Breast epithelium (tissue), 4 donors: ENCODE results near the gene TRIM59. TPM values are rescaled to one million over a fixed set of nuclear protein-coding genes. Genes with fewer than 3 reads are reported as not detected.
A peak's percentile ranks its signal among the peaks of the same experiment; 100 is the strongest.

Experiments used
- DNase-seq, 2 donors: peaks; one replicate each; pipeline ENCODE4 v3.0.0-alpha.2; 2019; ENCODE audit warnings: low spot score in 2 of 2
- H3K27ac ChIP-seq, 2 donors: fragments of 200-600 bp; sonication (generic) in 1 of 2; one replicate each; pipeline ENCODE4 v1.5.1; 2016 to 2019; ENCODE audit warnings: mild to moderate bottlenecking in 1 of 2
- H3K27me3 ChIP-seq, 2 donors: fragments of 200-600 bp; sonication (generic) in 1 of 2; one replicate each; pipeline versions ENCODE4 v1.5.1 to v1.6.0; 2017 to 2019; ENCODE audit warnings: control low read depth in 1 of 2, mild to moderate bottlenecking in 1 of 2
- H3K36me3 ChIP-seq: fragments of 200-600 bp; one replicate; pipeline ENCODE4 v1.5.1; 2019
- H3K4me1 ChIP-seq, 2 donors: fragments of 200-600 bp; sonication (generic); one replicate each; pipeline ENCODE4 v1.5.1; 2016 to 2019; ENCODE audit warnings: control low read depth in 1 of 2
- H3K4me3 ChIP-seq, 3 donors: fragments of 200-600 bp; sonication (generic); 1 replicate in 2 of 3; 2 replicates in 1 of 3; pipeline ENCODE4 v1.5.1; 2016 to 2019; ENCODE audit warnings: mild to moderate bottlenecking in 3 of 3, moderate library complexity in 2 of 3
- H3K9me3 ChIP-seq, 2 donors: fragments of 200-600 bp; sonication (generic) in 1 of 2; one replicate each; pipeline ENCODE4 v1.5.1; 2016 to 2019; ENCODE audit warnings: control low read depth in 1 of 2
- POLR2A ChIP-seq: fragments of 450-650 bp; IDR thresholded peaks from one replicate; pipeline ENCODE4 v1.6.1; 2016; ENCODE audit warnings: antibody characterized with exemption, mild to moderate bottlenecking, moderate library complexity
- POLR2AphosphoS5 ChIP-seq, 3 donors: sonication (generic); formaldehyde crosslinking; IDR thresholded peaks; one replicate each; pipeline ENCODE4 v1.6.1; 2017; ENCODE audit warnings: antibody characterized with exemption in 3 of 3
- intact Hi-C: fragments of 100-400 bp; cut with DNase I; formaldehyde crosslinking; loops from one replicate; pipeline ENCODE4 v1.15.1; 2023; ENCODE audit warnings: low total_unique reads
- total RNA-seq, 3 donors: library from RNA; depleted of rRNA; stranded (reverse); fragments of >200 nt; gene quantifications; one replicate each; pipeline ENCODE4 v1.1.0, GENCODE V29; 2016
- TF ChIP-seq, protein P1 (sequence below), 3 donors: fragments of 450-650 bp; IDR thresholded peaks; one replicate each; pipeline ENCODE4 v1.5.1; 2016 to 2017; ENCODE audit warnings: antibody characterized with exemption in 3 of 3, mild to moderate bottlenecking in 3 of 3, moderate library complexity in 3 of 3

The TRIM59 gene
- total RNA-seq, 3 donors from 2014 or later, result 0.64 to 5.0 (median 3.9) TPM

DNA sequence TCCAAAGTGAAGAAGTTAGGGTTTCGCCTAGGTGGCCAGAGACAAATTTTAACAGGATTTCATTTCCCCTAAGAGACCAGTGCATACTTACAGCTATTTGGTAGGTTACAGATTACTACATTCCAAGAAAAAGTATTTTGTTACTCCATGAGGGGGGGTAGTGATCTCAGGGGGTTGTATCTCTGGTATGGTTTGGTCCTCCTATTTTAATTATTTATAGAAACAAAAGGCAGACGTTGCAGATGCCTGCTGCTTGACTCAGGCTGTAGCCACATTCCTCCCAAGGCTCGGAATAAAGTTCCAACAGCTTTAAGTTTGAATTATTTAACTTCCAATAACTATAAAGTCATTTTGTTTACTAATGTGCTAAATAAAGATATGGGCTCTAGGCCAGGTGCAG, 1.3 kb upstream of the TRIM59 start:
- intact Hi-C loops, result no loop called here
- H3K9me3 ChIP-seq, result no peaks in the 10 kb centered on the region
- no peaks in the 10 kb centered on the region for H3K36me3 ChIP-seq
- no peak overlapping the region for H3K27ac ChIP-seq
- TF ChIP-seq, protein P1, sequence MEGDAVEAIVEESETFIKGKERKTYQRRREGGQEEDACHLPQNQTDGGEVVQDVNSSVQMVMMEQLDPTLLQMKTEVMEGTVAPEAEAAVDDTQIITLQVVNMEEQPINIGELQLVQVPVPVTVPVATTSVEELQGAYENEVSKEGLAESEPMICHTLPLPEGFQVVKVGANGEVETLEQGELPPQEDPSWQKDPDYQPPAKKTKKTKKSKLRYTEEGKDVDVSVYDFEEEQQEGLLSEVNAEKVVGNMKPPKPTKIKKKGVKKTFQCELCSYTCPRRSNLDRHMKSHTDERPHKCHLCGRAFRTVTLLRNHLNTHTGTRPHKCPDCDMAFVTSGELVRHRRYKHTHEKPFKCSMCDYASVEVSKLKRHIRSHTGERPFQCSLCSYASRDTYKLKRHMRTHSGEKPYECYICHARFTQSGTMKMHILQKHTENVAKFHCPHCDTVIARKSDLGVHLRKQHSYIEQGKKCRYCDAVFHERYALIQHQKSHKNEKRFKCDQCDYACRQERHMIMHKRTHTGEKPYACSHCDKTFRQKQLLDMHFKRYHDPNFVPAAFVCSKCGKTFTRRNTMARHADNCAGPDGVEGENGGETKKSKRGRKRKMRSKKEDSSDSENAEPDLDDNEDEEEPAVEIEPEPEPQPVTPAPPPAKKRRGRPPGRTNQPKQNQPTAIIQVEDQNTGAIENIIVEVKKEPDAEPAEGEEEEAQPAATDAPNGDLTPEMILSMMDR (IDR thresholded peaks at IDR 0.05), result no peak
- TF ChIP-seq POLR2A (no peak), POLR2AphosphoS5 (IDR thresholded peaks at IDR 0.05) (no peak)
- no peak overlapping the region for H3K4me3 ChIP-seq
- H3K27me3 ChIP-seq, result no peaks in the 10 kb centered on the region
- no peak for DNase-seq
- H3K4me1 ChIP-seq, result no peaks in the 10 kb centered on the region

DNA sequence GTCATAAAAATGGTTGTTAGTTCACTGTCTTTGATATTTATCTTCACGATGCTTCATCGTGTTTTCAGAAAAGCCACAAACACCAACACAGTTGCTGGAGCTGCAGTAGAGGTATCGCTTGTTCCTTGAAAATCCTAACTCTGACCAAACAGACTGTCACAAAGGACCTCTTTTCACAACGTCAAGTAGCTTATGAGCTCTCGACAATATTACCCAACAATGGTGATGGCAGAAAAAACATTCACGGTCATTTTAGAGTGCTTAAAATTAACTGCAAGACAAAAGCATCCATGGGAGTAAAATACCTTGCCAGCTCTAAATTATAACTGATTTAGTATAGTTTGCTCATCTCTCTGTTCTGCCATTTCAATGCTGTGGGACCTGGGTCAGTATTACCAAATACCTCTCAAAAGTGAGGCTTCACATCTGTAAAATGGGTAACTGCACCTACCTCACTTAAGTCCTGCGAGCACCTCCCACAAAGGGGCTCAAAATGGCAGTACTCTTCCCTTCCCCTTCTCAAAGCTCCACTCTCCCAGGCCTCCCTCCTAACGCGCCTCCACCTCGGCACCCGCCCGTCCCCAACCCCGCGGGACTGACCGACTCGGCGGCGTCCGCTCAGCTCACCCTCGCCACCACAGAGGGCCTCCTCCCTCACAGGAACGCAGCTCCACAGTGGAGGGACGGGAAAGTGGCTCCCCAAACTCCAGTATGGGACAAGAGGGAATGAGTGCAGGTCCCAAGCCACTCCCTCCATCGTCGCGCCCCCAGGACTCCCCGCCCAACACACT, 546 bp downstream of the TRIM59 start:
- TF ChIP-seq POLR2AphosphoS5 (IDR thresholded peaks at IDR 0.05) (no peak), POLR2A (no peak)
- TF ChIP-seq, protein P1 (IDR thresholded peaks at IDR 0.05), result no peak
- DNase-seq, result no peak
- Histone ChIP-seq H3K4me1 (no peaks in the 10 kb centered on the region), H3K36me3 (no peaks in the 10 kb centered on the region), H3K27me3 (no peaks in the 10 kb centered on the region), H3K4me3 (peak overlapping the region; percentile 40 to 80 (median 61)), H3K9me3 (no peaks in the 10 kb centered on the region), H3K27ac (peak overlapping the region; percentile 79)
- intact Hi-C loops, result no loop called here

GRCh38 chr3:160447544-160447943, 2.0 kb downstream of the TRIM59 start:
- no peaks in the 10 kb centered on the region for H3K4me1 ChIP-seq
- intact Hi-C loops, result no loop called here
- TF ChIP-seq POLR2AphosphoS5 (IDR thresholded peaks at IDR 0.05), result no peak
- TF ChIP-seq POLR2A, result no peak
- TF ChIP-seq, protein P1 (IDR thresholded peaks at IDR 0.05), result no peak
- H3K4me3 ChIP-seq, result no peak overlapping the region
- H3K27ac ChIP-seq, result no peak overlapping the region
- no peaks in the 10 kb centered on the region for H3K27me3 ChIP-seq
- no peaks in the 10 kb centered on the region for H3K36me3 ChIP-seq
- no peak for DNase-seq
- H3K9me3 ChIP-seq, result no peaks in the 10 kb centered on the region

DNA sequence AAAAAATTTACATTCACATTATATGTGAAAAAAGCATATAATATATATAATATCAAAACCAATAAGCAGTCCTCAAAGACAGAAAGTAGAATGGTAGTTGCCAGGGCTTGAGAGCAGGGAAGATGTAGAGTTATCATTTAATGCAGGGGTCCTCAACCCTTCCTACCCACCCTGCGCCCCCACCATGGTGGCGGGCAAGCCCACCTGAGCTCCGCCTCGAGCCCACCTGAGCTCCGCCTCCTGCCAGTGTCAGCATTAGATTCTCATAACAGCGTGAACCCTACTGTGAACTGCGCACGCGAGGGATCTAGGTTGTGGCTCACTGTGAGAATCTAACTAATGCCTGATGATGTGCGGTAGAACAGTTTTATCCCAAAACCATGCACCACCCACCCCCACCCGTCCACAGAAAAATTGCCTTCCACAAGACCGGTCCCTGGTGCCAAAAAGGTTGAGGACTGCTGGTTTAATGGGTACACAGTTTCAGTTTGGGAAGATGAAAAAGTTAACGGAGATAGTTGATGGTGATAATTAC, 3.0 kb downstream of the TRIM59 start:
- no peak overlapping the region for H3K4me3 ChIP-seq
- intact Hi-C loops, result no loop called here
- TF ChIP-seq POLR2A, result no peak
- TF ChIP-seq, protein P1 (IDR thresholded peaks at IDR 0.05), result no peak
- no peak for TF ChIP-seq POLR2AphosphoS5 (IDR thresholded peaks at IDR 0.05)
- H3K4me1 ChIP-seq, result no peaks in the 10 kb centered on the region
- no peak for DNase-seq
- H3K27ac ChIP-seq, result no peak overlapping the region
- H3K36me3 ChIP-seq, result no peaks in the 10 kb centered on the region
- H3K9me3 ChIP-seq, result no peaks in the 10 kb centered on the region
- H3K27me3 ChIP-seq, result no peaks in the 10 kb centered on the region

DNA sequence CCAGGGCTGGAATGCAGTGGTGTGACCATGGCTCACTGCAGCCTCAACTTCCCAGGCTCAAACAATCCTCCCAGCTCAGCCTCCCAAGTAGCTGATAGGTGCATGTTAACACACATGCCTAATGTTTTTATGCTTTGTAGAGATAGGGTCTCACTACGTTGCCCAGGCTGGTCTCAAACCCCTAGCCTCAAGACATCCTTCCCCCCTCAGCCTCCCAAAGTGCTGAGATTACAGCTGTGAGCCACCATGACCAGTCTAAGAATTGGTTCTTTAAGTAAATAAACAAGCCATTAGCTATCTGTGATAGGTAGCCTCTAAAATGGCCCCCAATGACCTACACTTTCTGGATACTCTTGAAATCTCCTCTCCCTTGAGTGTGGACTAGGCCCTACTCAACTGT, 3.7 kb downstream of the TRIM59 start:
- Histone ChIP-seq H3K4me1 (no peaks in the 10 kb centered on the region), H3K27ac (no peak overlapping the region), H3K27me3 (no peaks in the 10 kb centered on the region), H3K36me3 (no peaks in the 10 kb centered on the region), H3K9me3 (no peaks in the 10 kb centered on the region), H3K4me3 (no peak overlapping the region)
- TF ChIP-seq, protein P1 (IDR thresholded peaks at IDR 0.05), result no peak
- TF ChIP-seq POLR2AphosphoS5 (IDR thresholded peaks at IDR 0.05) (no peak), POLR2A (no peak)
- DNase-seq, result no peak
- intact Hi-C loops, result no loop called here
